Fibroblast of lung (primary cell): Measurements from ENCODE around the gene RYR2. TPM values are rescaled to one million over a fixed set of nuclear protein-coding genes. Genes with fewer than 3 reads are reported as not detected.

Experiments used
- DNase-seq, 2 donors: peaks; one replicate each; pipeline versions ENCODE4 v3.0.0 to v3.0.0-alpha.2; 2010; ENCODE audit warnings: low read depth in 2 of 2
- H2AFZ ChIP-seq: 2 replicates; pipeline ENCODE4 v1.5.1; 2012; ENCODE audit warnings: low read length, control low read depth, inconsistent platforms
- H3K27ac ChIP-seq: 2 replicates; pipeline ENCODE4 v1.5.1; 2011; ENCODE audit warnings: low read length, control low read depth; ENCODE audit not compliant: insufficient read depth
- H3K27me3 ChIP-seq: 2 replicates; pipeline ENCODE4 v1.5.1; 2011; ENCODE audit warnings: mild to moderate bottlenecking, low read length; ENCODE audit not compliant: control insufficient read depth, insufficient read depth
- H3K36me3 ChIP-seq: 2 replicates; pipeline ENCODE4 v1.5.1; 2011; ENCODE audit warnings: low read length; ENCODE audit not compliant: control insufficient read depth, insufficient read depth
- H3K4me1 ChIP-seq: 2 replicates; pipeline ENCODE4 v1.5.1; 2011; ENCODE audit warnings: low read length; ENCODE audit not compliant: control insufficient read depth, insufficient read depth; ENCODE audit errors: extremely low read depth
- H3K4me2 ChIP-seq: 2 replicates; pipeline ENCODE4 v1.5.1; 2011; ENCODE audit warnings: low read length, control low read depth; ENCODE audit not compliant: insufficient read depth; ENCODE audit errors: extremely low read depth
- H3K4me3 ChIP-seq, 4 experiments: fragments of 200-600 bp in 1 of 4; sonication (generic) in 1 of 4; replicated peaks in 1 of 4; 2 replicates each; pipeline ENCODE4 v1.5.1; 2011 to 2016; ENCODE audit warnings: low read length in 4 of 4, low read depth in 3 of 4, mild to moderate bottlenecking in 3 of 4, control low read depth in 2 of 4, inconsistent platforms in 1 of 4, mixed read lengths in 1 of 4; ENCODE audit not compliant: insufficient read depth in 1 of 4; ENCODE audit errors: control extremely low read depth in 1 of 4
- H3K79me2 ChIP-seq: 2 replicates; pipeline ENCODE4 v1.5.1; 2012; ENCODE audit warnings: mild to moderate bottlenecking, low read length, inconsistent platforms; ENCODE audit not compliant: control insufficient read depth, insufficient read depth
- H3K9ac ChIP-seq: 2 replicates; pipeline ENCODE4 v1.5.1; 2011; ENCODE audit warnings: mild to moderate bottlenecking, low read length, control low read depth; ENCODE audit not compliant: insufficient read depth
- H3K9me3 ChIP-seq: 2 replicates; pipeline ENCODE4 v1.5.1; 2012; ENCODE audit warnings: low read depth, low read length; ENCODE audit not compliant: control insufficient read depth, insufficient read depth
- H4K20me1 ChIP-seq: 2 replicates; pipeline ENCODE4 v1.5.1; 2011; ENCODE audit warnings: low read length; ENCODE audit not compliant: control insufficient read depth, insufficient read depth; ENCODE audit errors: extremely low read depth
- CTCF ChIP-seq, 2 donors: IDR thresholded peaks in 1 of 2; conservative IDR thresholded peaks in 1 of 2; 1 replicate in 1 of 2; 2 replicates in 1 of 2; pipeline ENCODE4 v1.5.1; 2011 to 2012; ENCODE audit warnings: low read length in 2 of 2, control low read depth in 1 of 2, inconsistent platforms in 1 of 2, low read depth in 1 of 2, mild to moderate bottlenecking in 1 of 2
- EZH2 ChIP-seq: IDR thresholded peaks from 2 replicates; pipeline ENCODE4 v1.5.1; 2012; ENCODE audit warnings: low read length, control low read depth, mild to moderate bottlenecking; ENCODE audit errors: missing control alignments
- polyA plus RNA-seq, 2 donors: library from polyadenylated mRNA; depleted of rRNA in 1 of 2; stranded (reverse) in 1 of 2; unstranded in 1 of 2; fragments of >200 nt; gene quantifications; 2 replicates each; pipeline ENCODE4 v1.2.1, GENCODE V29; 2011 to 2012; ENCODE audit warnings: missing spikeins in 1 of 2
- total RNA-seq: library from RNA; depleted of rRNA; stranded (reverse); fragments of >200 nt; gene quantifications from 2 replicates; pipeline ENCODE4 v1.2.1, GENCODE V29; 2014

RYR2 gene
- total and polyA plus RNA-seq, 2 donors (not counting 1 experiment from before 2014, with no cell fraction given) = 0.06 to 0.17 TPM

- Histone ChIP-seq H2AFZ (no peak overlapping the region), H3K4me3 (no peak overlapping the region), H3K9me3 (no peaks in the 10 kb centered on the region), H4K20me1 (no peaks in the 10 kb centered on the region), H3K9ac (no peak overlapping the region), H3K4me1 (no peaks in the 10 kb centered on the region), H3K27ac (no peak overlapping the region), H3K79me2 (no peaks in the 10 kb centered on the region), H3K27me3 (no peaks in the 10 kb centered on the region), H3K4me2 (no peak overlapping the region), H3K36me3 (no peaks in the 10 kb centered on the region)
- no peak for TF ChIP-seq CTCF (conservative IDR thresholded peaks at IDR 0.05 in 1 of 2, IDR thresholded peaks at IDR 0.05 in 1 of 2; ENCODE audit: low read depth in 1 of 2, low read length in 2 of 2)
- TF ChIP-seq EZH2 = no peak
- no peak for DNase-seq
Measured at GRCh38 chr1:237578540-237578939, 536.6 kb downstream of the RYR2 start.

- H4K20me1 ChIP-seq = no peaks in the 10 kb centered on the region
- H3K27ac ChIP-seq = no peak overlapping the region
- H3K79me2 ChIP-seq = no peaks in the 10 kb centered on the region
- no peak overlapping the region for H2AFZ ChIP-seq
- TF ChIP-seq EZH2 (no peak), CTCF (conservative IDR thresholded peaks at IDR 0.05 in 1 of 2, IDR thresholded peaks at IDR 0.05 in 1 of 2; ENCODE audit: low read depth in 1 of 2, low read length in 2 of 2) (no peak)
- H3K4me3 ChIP-seq = no peak overlapping the region
- no peaks in the 10 kb centered on the region for H3K4me1 ChIP-seq
- no peaks in the 10 kb centered on the region for H3K36me3 ChIP-seq
- H3K4me2 ChIP-seq = no peak overlapping the region
- no peaks in the 10 kb centered on the region for H3K27me3 ChIP-seq
- no peak for DNase-seq
- no peaks in the 10 kb centered on the region for H3K9me3 ChIP-seq
- no peak overlapping the region for H3K9ac ChIP-seq
Measured at GRCh38 chr1:237580726-237581125, 538.7 kb downstream of the RYR2 start.

GRCh38 chr1:237583270-237583669 is 541.3 kb downstream of the RYR2 start:
- no peak overlapping the region for H2AFZ ChIP-seq
- no peaks in the 10 kb centered on the region for H3K36me3 ChIP-seq
- no peaks in the 10 kb centered on the region for H3K27me3 ChIP-seq
- H3K4me1 ChIP-seq = no peaks in the 10 kb centered on the region
- H3K4me2 ChIP-seq = no peak overlapping the region
- TF ChIP-seq CTCF (conservative IDR thresholded peaks at IDR 0.05 in 1 of 2, IDR thresholded peaks at IDR 0.05 in 1 of 2; ENCODE audit: low read depth in 1 of 2, low read length in 2 of 2) (no peak), EZH2 (no peak)
- H3K9ac ChIP-seq = no peak overlapping the region
- H3K9me3 ChIP-seq = no peaks in the 10 kb centered on the region
- no peak for DNase-seq
- H3K4me3 ChIP-seq = no peak overlapping the region
- H3K79me2 ChIP-seq = no peaks in the 10 kb centered on the region
- H4K20me1 ChIP-seq = no peaks in the 10 kb centered on the region
- H3K27ac ChIP-seq = no peak overlapping the region
